ENCODE data around the gene AP4S1.
"Not testable (repeated sequence)": the region's sequence is repeated elsewhere in the genome, so short reads cannot be mapped to it uniquely, and the experiment has no call there.

The AP4S1 gene, protein sequence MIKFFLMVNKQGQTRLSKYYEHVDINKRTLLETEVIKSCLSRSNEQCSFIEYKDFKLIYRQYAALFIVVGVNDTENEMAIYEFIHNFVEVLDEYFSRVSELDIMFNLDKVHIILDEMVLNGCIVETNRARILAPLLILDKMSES

GRCh38 chr14:31025367-31026076 lies at the start of gene AP4S1:
TSS of gene AP4S1 (plus strand) at chr14:31025649. CDS start at chr14:31066197, 40,548 bp downstream.
- DNase-seq (ENCODE audit: low read depth): no peak
- no peak for TF ChIP-seq CTCF (conservative IDR thresholded peaks at IDR 0.05; ENCODE audit: low read length)

DNA sequence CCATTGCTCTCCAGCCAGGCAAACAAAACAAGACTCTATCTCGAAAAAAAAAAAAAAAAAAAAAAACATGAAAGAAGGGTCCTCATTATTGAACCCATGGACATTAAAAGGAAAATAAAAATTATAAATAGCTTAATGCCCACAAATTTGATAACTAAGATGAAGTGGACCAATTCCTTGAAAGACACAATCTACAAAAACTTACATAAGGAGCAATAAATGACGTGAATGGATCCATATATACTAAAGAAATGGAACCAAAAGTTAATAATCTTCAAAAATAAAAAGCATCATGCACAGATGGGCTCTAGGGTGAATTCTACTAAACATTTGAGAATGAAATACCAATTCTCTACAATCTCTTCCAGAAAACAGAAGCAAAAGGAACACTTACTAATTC lies 47.7 kb upstream of the AP4S1 start:
- no peak for TF ChIP-seq CTCF (conservative IDR thresholded peaks at IDR 0.05; ENCODE audit: low read length)
- H3K4me3 ChIP-seq (ENCODE audit: low read length): no peak overlapping the region
- DNase-seq (ENCODE audit: low read depth): no peak

More at GRCh38 chr14:31025367-31026076, at the start of gene AP4S1:
- H3K4me3 ChIP-seq (ENCODE audit: low read length): peak within 1 kb of the TSS; percentile 86

DNA sequence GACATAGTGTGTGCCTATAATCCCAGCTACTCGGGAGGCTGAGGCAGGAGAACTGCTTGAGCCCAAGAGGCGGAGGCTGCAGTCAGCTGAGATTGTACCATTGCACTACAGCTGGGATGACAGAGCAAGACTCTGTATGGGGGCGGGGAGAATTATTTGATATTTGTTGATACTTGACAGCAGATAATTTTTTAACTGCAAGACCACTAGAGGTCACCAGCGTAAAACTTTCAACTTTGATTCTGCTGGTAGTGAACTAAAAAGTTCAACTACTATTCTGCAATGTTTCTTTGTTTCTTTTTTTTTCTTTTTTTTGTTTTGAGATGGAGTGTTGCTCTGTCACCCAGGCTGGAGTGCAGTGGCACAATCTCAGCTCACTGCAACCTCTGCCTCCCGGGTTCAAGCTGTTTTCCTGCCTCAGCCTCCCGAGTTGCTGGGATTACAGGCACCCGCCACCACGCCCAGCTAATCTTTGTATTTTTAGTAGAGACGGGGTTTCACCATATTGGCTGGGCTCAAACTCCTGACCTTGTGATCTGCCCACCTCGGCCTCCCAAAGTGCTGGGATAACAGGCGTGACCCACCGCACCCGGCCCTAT lies 45.2 kb upstream of the AP4S1 start:
- H3K4me3 ChIP-seq (ENCODE audit: low read length): not testable (repeated sequence)
- DNase-seq (ENCODE audit: low read depth): peak; percentile 80
- peak; percentile 68 for TF ChIP-seq CTCF (conservative IDR thresholded peaks at IDR 0.05; ENCODE audit: low read length)

- H3K4me3 ChIP-seq (ENCODE audit: low read length): no peak overlapping the region
- no peak for DNase-seq (ENCODE audit: low read depth)
- TF ChIP-seq CTCF (conservative IDR thresholded peaks at IDR 0.05; ENCODE audit: low read length): no peak
Observed at GRCh38 chr14:30980980-30981379, 44.5 kb upstream of the AP4S1 start.

DNA sequence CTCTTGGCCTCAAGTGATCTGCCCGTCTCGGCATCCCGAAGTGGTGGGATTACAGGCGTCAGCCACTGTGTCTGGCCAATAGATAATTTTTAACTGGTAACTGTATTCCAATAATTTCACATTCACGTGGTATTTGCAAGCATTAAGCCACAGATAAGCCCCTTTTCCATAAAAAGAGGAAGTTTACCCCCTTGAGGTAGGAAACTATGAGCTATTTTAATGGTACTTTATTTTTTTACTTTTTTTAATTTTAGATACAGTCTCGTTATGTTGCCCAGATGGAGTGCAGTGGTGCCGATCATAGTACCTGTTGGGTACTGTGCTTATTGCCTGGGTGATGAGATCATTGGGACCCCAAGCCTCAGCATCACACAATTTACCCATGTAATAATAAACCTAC lies 42.9 kb upstream of the AP4S1 start:
- DNase-seq (ENCODE audit: low read depth): no peak
- no peak overlapping the region for H3K4me3 ChIP-seq (ENCODE audit: low read length)
- TF ChIP-seq CTCF (conservative IDR thresholded peaks at IDR 0.05; ENCODE audit: low read length): no peak

DNA sequence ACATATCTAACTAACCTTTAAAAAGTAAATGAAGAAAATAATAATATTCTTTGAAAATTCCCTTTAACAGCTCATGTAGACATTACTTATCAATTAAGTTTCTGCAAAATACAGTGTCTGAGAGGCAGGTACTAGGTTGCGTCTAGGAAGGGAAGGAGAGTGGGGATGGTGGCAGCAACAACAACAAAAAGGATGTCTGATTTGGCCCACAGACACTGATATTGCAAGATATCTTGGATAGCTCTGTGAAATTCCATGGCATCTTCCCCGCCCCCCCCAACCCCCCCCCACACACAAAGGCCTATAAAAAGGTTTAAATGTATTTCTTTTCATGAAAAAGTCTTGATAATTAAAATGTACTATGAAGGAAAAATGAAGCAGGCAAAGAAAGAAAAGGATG lies 41.6 kb upstream of the AP4S1 start:
- no peak for DNase-seq (ENCODE audit: low read depth)
- H3K4me3 ChIP-seq (ENCODE audit: low read length): no peak overlapping the region
- TF ChIP-seq CTCF (conservative IDR thresholded peaks at IDR 0.05; ENCODE audit: low read length): no peak

DNA sequence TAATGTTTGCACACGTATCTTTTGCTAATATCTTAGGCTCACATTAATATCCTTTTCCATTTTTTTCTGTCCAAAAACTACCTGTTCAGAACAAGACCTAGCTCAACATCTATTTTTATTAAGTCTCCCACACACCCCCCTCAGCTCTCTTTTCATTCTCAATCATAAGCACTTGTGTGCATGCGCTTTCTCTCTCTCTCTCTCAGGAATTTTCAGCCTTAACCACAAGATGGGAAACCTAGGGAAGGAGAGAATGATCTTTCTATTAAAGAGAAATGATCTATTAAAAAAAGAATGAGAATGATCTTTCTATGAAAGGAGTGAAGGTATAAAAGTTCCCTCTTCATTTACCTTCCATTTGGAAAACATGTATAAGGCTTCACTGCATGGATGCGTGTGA lies 39.7 kb upstream of the AP4S1 start:
- no peak for TF ChIP-seq CTCF (conservative IDR thresholded peaks at IDR 0.05; ENCODE audit: low read length)
- H3K4me3 ChIP-seq (ENCODE audit: low read length): no peak overlapping the region
- no peak for DNase-seq (ENCODE audit: low read depth)
